ENCODE data around the gene SAMD11. TPM values are rescaled to one million over a fixed set of nuclear protein-coding genes. Genes with fewer than 3 reads are reported as not detected.

Gene SAMD11
- total and polyA plus RNA-seq, 10 of the 15 experiments (the other 5 are each of a cell fraction or from before 2014, with no cell fraction given) = 0.04 to 0.31 (median 0.19) TPM; not detected in 6

DNA sequence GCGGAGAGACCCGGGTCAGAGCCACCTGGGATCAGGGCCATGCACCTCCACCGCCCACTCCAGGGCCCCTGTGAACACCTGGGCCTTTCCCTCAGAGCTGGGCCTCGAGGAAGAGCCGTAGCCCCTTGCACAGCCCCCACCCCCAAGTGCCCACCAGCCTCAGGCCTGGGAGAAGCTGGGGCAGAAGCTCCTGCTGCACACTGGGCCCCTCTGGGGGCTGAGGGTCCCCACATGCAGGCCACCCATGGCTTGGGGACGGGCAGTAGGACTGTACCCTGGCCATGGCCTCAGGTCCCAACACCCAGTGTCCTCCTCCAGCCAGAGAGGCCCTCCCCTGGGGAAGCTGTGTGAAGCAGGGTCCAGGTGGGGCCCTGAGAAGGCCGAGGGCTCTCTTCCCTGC, 28.9 kb downstream of the SAMD11 start:
- ChIA-PET CTCF (no interaction called here), RAD21 (ENCODE audit: unreplicated experiment) (no interaction called here), SMC1A (ENCODE audit: uncharacterized antibody, unreplicated experiment) (no interaction called here), POLR2A (no interaction called here)
- H3K9ac ChIP-seq (ENCODE audit: control insufficient read depth, insufficient read depth, low read length) = no peak overlapping the region
- in situ Hi-C loops (cut with MboI) (no loop called here), intact Hi-C loops (cut with micrococcal nuclease; ENCODE audit: unreplicated experiment) (no loop called here)
- FAIRE-seq = no peak
- no peak for DNase-seq (ENCODE audit: low read depth, low spot score)
- peaks cover 6% of the 10 kb centered on the region for H3K79me2 ChIP-seq (ENCODE audit: control insufficient read depth, insufficient read depth, low read length)
- peaks cover 5% of the 10 kb centered on the region for H4K20me1 ChIP-seq (ENCODE audit: control insufficient read depth, insufficient read depth)
- H3K27ac ChIP-seq (ENCODE audit: control insufficient read depth, insufficient read depth) = no peak overlapping the region
- no peak for ATAC-seq
- no peaks in the 10 kb centered on the region for H3K27me3 ChIP-seq (replicated peaks in 1 of 2; ENCODE audit: control insufficient read depth in 2 of 2, insufficient read depth in 2 of 2, low read length in 1 of 2)
- H2AFZ ChIP-seq (ENCODE audit: control insufficient read depth, low read depth, low read length) = no peak overlapping the region
- no peak for TF ChIP-seq SIN3A (IDR thresholded peaks at IDR 0.05; ENCODE audit: low read depth, low read length)
- TF ChIP-seq ETV6 (conservative IDR thresholded peaks at IDR 0.05 in 1 of 2, IDR thresholded peaks at IDR 0.05 in 1 of 2; ENCODE audit: borderline replicate concordance in 1 of 2, low read depth in 1 of 2) = no peak
- TF ChIP-seq BRCA1 (IDR thresholded peaks at IDR 0.05; ENCODE audit: low read depth, low read length) = no peak
- TF ChIP-seq DPF2 (IDR thresholded peaks at IDR 0.05) = no peak
- no peak for TF ChIP-seq MYB (IDR thresholded peaks at IDR 0.05; ENCODE audit: borderline replicate concordance, low read depth, low read length)
- no peak for TF ChIP-seq NR2F1 (conservative IDR thresholded peaks at IDR 0.05)
- TF ChIP-seq KLF5 (IDR thresholded peaks at IDR 0.05; ENCODE audit: partially characterized antibody) = no peak
- no peak for TF ChIP-seq PML (IDR thresholded peaks at IDR 0.05; ENCODE audit: low read length)
- no peak for TF ChIP-seq RAD51 (IDR thresholded peaks at IDR 0.05)
- TF ChIP-seq NR2C1 (IDR thresholded peaks at IDR 0.05) = no peak
- TF ChIP-seq NBN (IDR thresholded peaks at IDR 0.05) = no peak
- no peak for TF ChIP-seq E4F1 (IDR thresholded peaks at IDR 0.05; ENCODE audit: borderline replicate concordance, partially characterized antibody)
- no peak for TF ChIP-seq ZNF274 (IDR thresholded peaks at IDR 0.05; ENCODE audit: insufficient read depth, insufficient read length)
- no peak for TF ChIP-seq NFYB (IDR thresholded peaks at IDR 0.05; ENCODE audit: insufficient read depth, low read depth, low read length)
- TF ChIP-seq, protein P1, sequence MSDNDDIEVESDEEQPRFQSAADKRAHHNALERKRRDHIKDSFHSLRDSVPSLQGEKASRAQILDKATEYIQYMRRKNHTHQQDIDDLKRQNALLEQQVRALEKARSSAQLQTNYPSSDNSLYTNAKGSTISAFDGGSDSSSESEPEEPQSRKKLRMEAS (IDR thresholded peaks at IDR 0.05; ENCODE audit: low read depth, low read length) = no peak
- TF ChIP-seq TAF1 (IDR thresholded peaks at IDR 0.05; ENCODE audit: borderline replicate concordance, low read depth, low read length) = no peak
- TF ChIP-seq SMAD5 (IDR thresholded peaks at IDR 0.05; ENCODE audit: low read depth) = no peak
- no peak for TF ChIP-seq SREBF1 (IDR thresholded peaks at IDR 0.05; ENCODE audit: low read length)
- TF ChIP-seq BACH1 (IDR thresholded peaks at IDR 0.05; ENCODE audit: borderline replicate concordance) = no peak
- H3K4me1 ChIP-seq (ENCODE audit: control insufficient read depth, insufficient read depth, low read length) = peaks cover 8% of the 10 kb centered on the region
- no peaks in the 10 kb centered on the region for H3K9me3 ChIP-seq (replicated peaks; ENCODE audit: control insufficient read depth, insufficient read depth, low read length)
- WGBS (ENCODE audit: insufficient coverage, insufficient replicate concordance, low lambda C conversion rate, missing lambda C conversion rate) = 92% methylated on average over 7 of the region's 7 CpGs
- BruUV-seq (replicated peaks) = no TSS peak
- H3K4me2 ChIP-seq (ENCODE audit: control insufficient read depth, insufficient read depth) = no peak overlapping the region
- H3K4me3 ChIP-seq = no peak overlapping the region
- peaks cover 27 to 61% of the 10 kb centered on the region in 2 experiments for H3K36me3 ChIP-seq (ENCODE audit: control insufficient read depth in 2 of 2, insufficient read depth in 2 of 2, low read length in 1 of 2)
